ENCODE results near the gene CSTPP1. TPM values are rescaled to one million over a fixed set of nuclear protein-coding genes. Genes with fewer than 3 reads are reported as not detected.

Gene CSTPP1
- total and polyA plus RNA-seq, 2 of the 4 experiments (the other 2 are of a cell fraction), result 22.0 to 35.7 TPM

- Histone ChIP-seq H2BK120ac (ENCODE audit: low read depth, low read length) (no peak overlapping the region), H3K4me1 (ENCODE audit: control insufficient read depth, insufficient read depth, low read length) (no peaks in the 10 kb centered on the region), H3K27me3 (ENCODE audit: control insufficient read depth, insufficient read depth, low read length) (no peaks in the 10 kb centered on the region), H3K14ac (replicated peaks; ENCODE audit: low read depth, low read length) (no peak overlapping the region), H3K27ac (ENCODE audit: insufficient read depth, low read length) (no peak overlapping the region), H3K18ac (ENCODE audit: low read depth, low read length) (no peak overlapping the region), H2AK9ac (replicated peaks; ENCODE audit: low read depth, low read length, poor library complexity) (no peak overlapping the region), H3K9ac (ENCODE audit: low read depth, low read length) (no peak overlapping the region), H2AFZ (replicated peaks; ENCODE audit: low read length, poor library complexity) (no peak overlapping the region), H4K5ac (ENCODE audit: low read depth, low read length) (no peak overlapping the region), H2BK15ac (ENCODE audit: low read depth, low read length) (no peak overlapping the region), H4K20me1 (ENCODE audit: insufficient read depth, low read length) (no peaks in the 10 kb centered on the region; the same call in 1 of the 2 replicates), H3K23ac (ENCODE audit: low read depth, low read length) (no peak overlapping the region), H4K91ac (ENCODE audit: insufficient read depth, low read depth, low read length) (no peak overlapping the region), H3K4ac (ENCODE audit: low read depth, low read length) (no peak overlapping the region), H3K4me3 (ENCODE audit: insufficient read depth, low read depth, low read length) (no peak overlapping the region), H3K56ac (ENCODE audit: extremely low read depth, insufficient read depth, low read length) (no peak overlapping the region), H2BK20ac (ENCODE audit: low read depth, low read length) (no peak overlapping the region), H4K8ac (ENCODE audit: low read depth in 2 of 2, low read length in 2 of 2) (no peak overlapping the region), H3K79me1 (ENCODE audit: low read depth in 1 of 2, low read length in 2 of 2) (no peaks in the 10 kb centered on the region; a peak in 1 of 4 replicates), H3K9me1 (ENCODE audit: insufficient read depth, low read length) (no peaks in the 10 kb centered on the region; the same call in 1 of the 2 replicates), H3K36me3 (ENCODE audit: control insufficient read depth, insufficient read depth, low read length) (no peaks in the 10 kb centered on the region), H3K4me2 (ENCODE audit: low read depth, low read length) (no peak overlapping the region), H2AK5ac (ENCODE audit: low read depth, low read length) (no peak overlapping the region), H3K9me3 (ENCODE audit: control insufficient read depth, insufficient read depth, low read length) (no peaks in the 10 kb centered on the region), H2BK5ac (ENCODE audit: low read depth, low read length, poor library complexity, severe bottlenecking) (no peak overlapping the region)
- no TSS peak for BruUV-seq (replicated peaks)
- in situ Hi-C loops (cut with MboI; ENCODE audit: low sequenced_read_pairs) (no loop called here), dilution Hi-C loops (cut with HindIII; ENCODE audit: low sequenced_read_pairs, unreplicated experiment) (no loop called here), intact Hi-C loops (cut with micrococcal nuclease) (no loop called here)
- DNase-seq (no peak), ATAC-seq (ENCODE audit: low read depth) (no peak)
- CTCF ChIA-PET, result interaction anchor here (0.6 to 0.7 kb wide), 2 partner anchors 52 to 76 kb away, joined by 3 read pairs; no protein-coding TSS in a partner anchor
- TF ChIP-seq CHD1 (IDR thresholded peaks at IDR 0.05; ENCODE audit: low read depth, low read length), result no peak
- no peak for TF ChIP-seq MXI1 (IDR thresholded peaks at IDR 0.05; ENCODE audit: borderline replicate concordance, low read depth, low read length)
- TF ChIP-seq CTCF (conservative IDR thresholded peaks at IDR 0.05; ENCODE audit: low read depth, low read length), result no peak
- TF ChIP-seq, protein P1, sequence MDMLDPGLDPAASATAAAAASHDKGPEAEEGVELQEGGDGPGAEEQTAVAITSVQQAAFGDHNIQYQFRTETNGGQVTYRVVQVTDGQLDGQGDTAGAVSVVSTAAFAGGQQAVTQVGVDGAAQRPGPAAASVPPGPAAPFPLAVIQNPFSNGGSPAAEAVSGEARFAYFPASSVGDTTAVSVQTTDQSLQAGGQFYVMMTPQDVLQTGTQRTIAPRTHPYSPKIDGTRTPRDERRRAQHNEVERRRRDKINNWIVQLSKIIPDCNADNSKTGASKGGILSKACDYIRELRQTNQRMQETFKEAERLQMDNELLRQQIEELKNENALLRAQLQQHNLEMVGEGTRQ (IDR thresholded peaks at IDR 0.05; ENCODE audit: low read depth, low read length), result no peak
- no peak for TF ChIP-seq MAZ (IDR thresholded peaks at IDR 0.05; ENCODE audit: borderline replicate concordance, low read depth, low read length)
- no peak for TF ChIP-seq NFE2L2 (IDR thresholded peaks at IDR 0.05; ENCODE audit: low read depth, low read length)
- no peak for TF ChIP-seq BHLHE40 (IDR thresholded peaks at IDR 0.05; ENCODE audit: low read depth, low read length)
- no peak for TF ChIP-seq FOS (IDR thresholded peaks at IDR 0.05; ENCODE audit: low read depth, low read length)
- TF ChIP-seq RAD21 (IDR thresholded peaks at IDR 0.05; ENCODE audit: low read length), result no peak
- TF ChIP-seq CEBPB (IDR thresholded peaks at IDR 0.05; ENCODE audit: low read depth, low read length), result no peak
- TF ChIP-seq RCOR1 (IDR thresholded peaks at IDR 0.05; ENCODE audit: insufficient replicate concordance, low read length), result no peak
- no peak for TF ChIP-seq RFX5 (IDR thresholded peaks at IDR 0.05; ENCODE audit: low read depth, low read length)
- TF ChIP-seq ELK1 (IDR thresholded peaks at IDR 0.05; ENCODE audit: borderline replicate concordance, low read depth, low read length), result no peak
- WGBS, 2 experiments (ENCODE audit: extremely low coverage in 2 of 2, insufficient read length in 1 of 2), result 100% methylated on average over 1 of the region's 7 CpGs; no CpG with 5 or more reads in 1 of the 2 experiments
- POLR2A ChIA-PET (ENCODE audit: unreplicated experiment), result no interaction called here
These were observed 188.5 kb downstream of the CSTPP1 start for GRCh38 chr11:47125083-47125482.
